Lower leg skin (tissue), 3 donors: ENCODE data around the gene PFDN6.

Experiments
- CTCF ChIP-seq, 3 donors: fragments of 450-650 bp; IDR thresholded peaks; one replicate each; pipeline ENCODE4 v1.5.1; 2016; ENCODE audit warnings: antibody characterized with exemption in 3 of 3, mild to moderate bottlenecking in 3 of 3, moderate library complexity in 2 of 3
- POLR2A ChIP-seq, 2 donors: fragments of 450-650 bp; IDR thresholded peaks; one replicate each; pipeline ENCODE4 v1.6.1; 2016 to 2017; ENCODE audit warnings: antibody characterized with exemption in 2 of 2, mild to moderate bottlenecking in 1 of 2, moderate library complexity in 1 of 2

DNA sequence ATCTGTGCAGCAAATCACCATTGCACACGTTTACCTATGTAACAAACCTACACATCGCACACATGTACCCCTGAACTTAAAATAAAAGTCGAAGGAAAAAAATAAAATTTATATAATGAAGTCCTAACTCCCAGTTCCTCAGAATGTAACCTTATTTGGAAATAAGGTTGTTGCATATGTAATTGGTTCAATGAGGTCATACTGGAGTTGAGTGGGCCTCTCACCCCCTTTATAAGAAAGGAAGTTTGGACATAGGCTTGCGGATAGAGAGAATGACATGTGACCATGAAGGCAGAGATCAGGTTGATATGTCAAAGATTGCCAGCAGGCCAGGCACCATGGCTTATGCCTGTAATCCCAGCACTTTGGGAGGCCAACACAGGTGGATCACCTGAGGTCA lies 44.3 kb downstream of the PFDN6 start:
- TF ChIP-seq CTCF (IDR thresholded peaks at IDR 0.05) (no peak), POLR2A (IDR thresholded peaks at IDR 0.05) (no peak)
